ENCODE results near the gene TTC6.

Gene TTC6

GRCh38 chr14:37585101-37585511 is 10.3 kb upstream of the TTC6 start:
- no peak for DNase-seq (ENCODE audit: low spot score)

- DNase-seq (ENCODE audit: low spot score): no peak
These were observed 9.2 kb upstream of the TTC6 start for GRCh38 chr14:37585971-37586796.

GRCh38 chr14:37586797-37587130 is 8.7 kb upstream of the TTC6 start:
- no peak for DNase-seq (ENCODE audit: low spot score)

GRCh38 chr14:37587131-37587803 is 8.2 kb upstream of the TTC6 start:
- no peak for DNase-seq (ENCODE audit: low spot score)

- DNase-seq (ENCODE audit: low spot score): no peak
These were observed 7.4 kb upstream of the TTC6 start for GRCh38 chr14:37587881-37588666.

- DNase-seq (ENCODE audit: low spot score): no peak
These were observed 6.8 kb upstream of the TTC6 start for GRCh38 chr14:37588667-37588955.

GRCh38 chr14:37588956-37589714 is 6.3 kb upstream of the TTC6 start:
- no peak for DNase-seq (ENCODE audit: low spot score)

GRCh38 chr14:37589715-37590427 is 5.6 kb upstream of the TTC6 start:
- DNase-seq (ENCODE audit: low spot score): no peak

- DNase-seq (ENCODE audit: low spot score): no peak
These were observed 4.8 kb upstream of the TTC6 start for GRCh38 chr14:37590428-37591139.

GRCh38 chr14:37591311-37591940 is 4.0 kb upstream of the TTC6 start:
- no peak for DNase-seq (ENCODE audit: low spot score)

- no peak for DNase-seq (ENCODE audit: low spot score)
These were observed 3.4 kb upstream of the TTC6 start for GRCh38 chr14:37591941-37592481.

- no peak for DNase-seq (ENCODE audit: low spot score)
These were observed 2.7 kb upstream of the TTC6 start for GRCh38 chr14:37592482-37593408.

GRCh38 chr14:37593511-37594237 is 1.8 kb upstream of the TTC6 start:
- no peak for DNase-seq (ENCODE audit: low spot score)

- DNase-seq (ENCODE audit: low spot score): peak; percentile 70
These were observed 1.0 kb upstream of the TTC6 start for GRCh38 chr14:37594238-37594970.

GRCh38 chr14:37595809-37596621 is 586 bp downstream of the TTC6 start:
- no peak for DNase-seq (ENCODE audit: low spot score)

- DNase-seq (ENCODE audit: low spot score): no peak
These were observed 1.5 kb downstream of the TTC6 start for GRCh38 chr14:37596790-37597472.

Measured in cerebellar cortex (tissue), 1 donor.